Measurements from ENCODE around the gene MAGI2. TPM values are rescaled to one million over a fixed set of nuclear protein-coding genes. Genes with fewer than 3 reads are reported as not detected.

MAGI2 gene
- total RNA-seq, 1 experiment from 2014 or later: 0.34 TPM

GRCh38 chr7:78714356-78714755 lies 739.1 kb downstream of the MAGI2 start:
- DNase-seq (ENCODE audit: low spot score): no peak
- Histone ChIP-seq H3K27me3 (replicated peaks; ENCODE audit: insufficient read depth, low read depth, low read length, poor library complexity) (peaks cover 5% of the 10 kb centered on the region), H3K4me1 (ENCODE audit: insufficient read depth, low read length, poor library complexity, severe bottlenecking) (no peaks in the 10 kb centered on the region), H3K27ac (ENCODE audit: low read depth, low read length, poor library complexity, severe bottlenecking) (no peak overlapping the region), H3K36me3 (ENCODE audit: insufficient read depth, low read length, poor library complexity, severe bottlenecking) (no peaks in the 10 kb centered on the region), H3K4me3 (ENCODE audit: low read depth, low read length, poor library complexity, severe bottlenecking) (no peak overlapping the region), H3K9me3 (ENCODE audit: low read depth, low read length, poor library complexity, severe bottlenecking) (no peaks in the 10 kb centered on the region)
- TF ChIP-seq EZH2 (IDR thresholded peaks at IDR 0.05; ENCODE audit: borderline replicate concordance, low read depth, low read length, poor library complexity, severe bottlenecking) (no peak), CTCF (conservative IDR thresholded peaks at IDR 0.05; ENCODE audit: low read depth, low read length) (no peak)
- BruUV-seq (replicated peaks): no TSS peak
- POLR2A ChIA-PET (ENCODE audit: low non-redundant PET): no interaction called here
- intact Hi-C loops (cut with micrococcal nuclease; ENCODE audit: unreplicated experiment): no loop called here
- CTCF ChIA-PET: no interaction called here

- POLR2A ChIA-PET (ENCODE audit: low non-redundant PET): no interaction called here
- no peaks in the 10 kb centered on the region for H3K36me3 ChIP-seq (ENCODE audit: insufficient read depth, low read length, poor library complexity, severe bottlenecking)
- H3K9me3 ChIP-seq (ENCODE audit: low read depth, low read length, poor library complexity, severe bottlenecking): no peaks in the 10 kb centered on the region
- CTCF ChIA-PET: no interaction called here
- no peak for DNase-seq (ENCODE audit: low spot score)
- peaks cover 5% of the 10 kb centered on the region for H3K27me3 ChIP-seq (replicated peaks; ENCODE audit: insufficient read depth, low read depth, low read length, poor library complexity)
- no peak overlapping the region for H3K4me3 ChIP-seq (ENCODE audit: low read depth, low read length, poor library complexity, severe bottlenecking)
- H3K27ac ChIP-seq (ENCODE audit: low read depth, low read length, poor library complexity, severe bottlenecking): no peak overlapping the region
- BruUV-seq (replicated peaks): no TSS peak
- intact Hi-C loops (cut with micrococcal nuclease; ENCODE audit: unreplicated experiment): no loop called here
- TF ChIP-seq CTCF (conservative IDR thresholded peaks at IDR 0.05; ENCODE audit: low read depth, low read length) (no peak), EZH2 (IDR thresholded peaks at IDR 0.05; ENCODE audit: borderline replicate concordance, low read depth, low read length, poor library complexity, severe bottlenecking) (no peak)
- H3K4me1 ChIP-seq (ENCODE audit: insufficient read depth, low read length, poor library complexity, severe bottlenecking): no peaks in the 10 kb centered on the region
These were observed 741.4 kb downstream of the MAGI2 start for GRCh38 chr7:78712111-78712510.

GRCh38 chr7:78709658-78710057 lies 743.8 kb downstream of the MAGI2 start:
- Histone ChIP-seq H3K27me3 (replicated peaks; ENCODE audit: insufficient read depth, low read depth, low read length, poor library complexity) (no peaks in the 10 kb centered on the region), H3K4me1 (ENCODE audit: insufficient read depth, low read length, poor library complexity, severe bottlenecking) (no peaks in the 10 kb centered on the region), H3K36me3 (ENCODE audit: insufficient read depth, low read length, poor library complexity, severe bottlenecking) (no peaks in the 10 kb centered on the region), H3K4me3 (ENCODE audit: low read depth, low read length, poor library complexity, severe bottlenecking) (no peak overlapping the region), H3K27ac (ENCODE audit: low read depth, low read length, poor library complexity, severe bottlenecking) (no peak overlapping the region), H3K9me3 (ENCODE audit: low read depth, low read length, poor library complexity, severe bottlenecking) (no peaks in the 10 kb centered on the region)
- TF ChIP-seq EZH2 (IDR thresholded peaks at IDR 0.05; ENCODE audit: borderline replicate concordance, low read depth, low read length, poor library complexity, severe bottlenecking) (no peak), CTCF (conservative IDR thresholded peaks at IDR 0.05; ENCODE audit: low read depth, low read length) (no peak)
- no TSS peak for BruUV-seq (replicated peaks)
- ChIA-PET CTCF (no interaction called here), POLR2A (ENCODE audit: low non-redundant PET) (no interaction called here)
- intact Hi-C loops (cut with micrococcal nuclease; ENCODE audit: unreplicated experiment): no loop called here
- DNase-seq (ENCODE audit: low spot score): no peak

Data from A673 (cell line).